Gastrocnemius medialis (tissue), 4 donors: ENCODE results near the gene ARHGEF4.

ENCODE experiments used
- CTCF ChIP-seq, 5 experiments: fragments of 450-650 bp in 3 of 5; fragments of 200-600 bp in 2 of 5; sonication (generic) in 2 of 5; IDR thresholded peaks in 4 of 5; conservative IDR thresholded peaks in 1 of 5; 1 replicate in 4 of 5; 2 replicates in 1 of 5; pipeline ENCODE4 v1.5.1; 2016 to 2019; ENCODE audit warnings: antibody characterized with exemption in 5 of 5, mild to moderate bottlenecking in 3 of 5, moderate library complexity in 3 of 5
- POLR2A ChIP-seq, 2 donors: fragments of 450-650 bp; IDR thresholded peaks; one replicate each; pipeline ENCODE4 v1.6.1; 2017; ENCODE audit warnings: antibody characterized with exemption in 2 of 2, mild to moderate bottlenecking in 2 of 2, moderate library complexity in 2 of 2

DNA sequence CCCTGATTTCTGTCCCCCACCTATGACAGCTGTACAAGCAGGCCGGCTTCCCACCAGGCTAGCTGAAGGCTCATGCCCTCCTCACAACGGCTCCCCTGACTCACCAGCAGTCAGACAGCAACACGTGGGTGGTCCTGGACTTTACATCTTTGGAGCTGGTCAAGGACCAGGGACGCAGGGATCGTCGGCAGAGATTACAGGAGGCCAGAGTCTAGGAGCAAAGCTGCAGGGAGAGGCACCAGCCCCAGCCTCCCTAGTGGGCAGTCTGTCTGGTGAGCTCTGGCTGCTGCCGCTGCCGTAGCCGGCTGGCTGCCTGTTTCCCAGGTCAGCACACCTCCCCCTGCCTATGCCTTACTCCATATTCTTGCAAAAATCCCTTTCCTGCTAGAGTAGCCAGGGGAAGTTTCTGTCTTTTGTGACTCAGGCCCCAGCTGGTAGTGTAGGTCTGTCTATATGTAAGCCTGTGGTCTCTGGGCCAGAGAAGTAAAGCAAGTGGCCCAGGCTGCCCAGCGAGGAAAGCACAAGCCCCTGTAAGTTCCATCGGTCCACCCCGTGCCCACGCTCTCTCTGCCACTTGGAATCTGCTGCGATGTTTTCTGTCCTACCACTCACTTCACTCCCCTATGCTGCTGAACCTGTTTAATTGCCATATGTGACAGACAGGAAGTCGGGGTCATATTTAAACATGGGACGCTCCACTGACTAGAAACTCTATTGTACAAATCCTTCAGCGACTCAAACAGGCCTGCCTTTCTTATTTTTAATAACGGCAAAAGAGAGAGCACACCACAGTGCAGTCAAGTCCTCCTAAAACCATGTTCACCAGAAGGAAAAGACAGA, 2.4 kb upstream of the ARHGEF4 start:
- TF ChIP-seq CTCF (IDR thresholded peaks at IDR 0.05 in 4 of 5, conservative IDR thresholded peaks at IDR 0.05 in 1 of 5) = no peak
- no peak for TF ChIP-seq POLR2A (IDR thresholded peaks at IDR 0.05)
